HUES6 (cell line): ENCODE results near the gene SNRPE.
"Not testable (repeated sequence)": the region's sequence is repeated elsewhere in the genome, so short reads cannot be mapped to it uniquely, and the experiment has no call there.

Experiments used
- H3K27ac ChIP-seq: 2 replicates; pipeline ENCODE4 v1.7.0; 2013; ENCODE audit warnings: low read depth, mild to moderate bottlenecking, low read length, inconsistent platforms
- H3K27me3 ChIP-seq: 2 replicates; pipeline ENCODE4 v1.6.1; 2013; ENCODE audit warnings: low read length; ENCODE audit not compliant: control insufficient read depth, insufficient read depth
- H3K36me3 ChIP-seq: 2 replicates; pipeline ENCODE4 v1.6.1; 2013; ENCODE audit warnings: low read length; ENCODE audit not compliant: control insufficient read depth, insufficient read depth
- H3K4me1 ChIP-seq: 2 replicates; pipeline ENCODE4 v1.6.1; 2013; ENCODE audit warnings: low read length; ENCODE audit not compliant: control insufficient read depth, insufficient read depth
- H3K4me3 ChIP-seq: 2 replicates; pipeline ENCODE4 v1.5.1; 2013; ENCODE audit warnings: low read depth, low read length
- H3K9ac ChIP-seq: one replicate; pipeline ENCODE4 v1.6.1; 2013; ENCODE audit warnings: mild to moderate bottlenecking, low read length
- H3K9me3 ChIP-seq: 2 replicates; pipeline ENCODE4 v1.6.1; 2013; ENCODE audit warnings: low read depth, low read length; ENCODE audit not compliant: control insufficient read depth, insufficient read depth

Gene SNRPE

DNA sequence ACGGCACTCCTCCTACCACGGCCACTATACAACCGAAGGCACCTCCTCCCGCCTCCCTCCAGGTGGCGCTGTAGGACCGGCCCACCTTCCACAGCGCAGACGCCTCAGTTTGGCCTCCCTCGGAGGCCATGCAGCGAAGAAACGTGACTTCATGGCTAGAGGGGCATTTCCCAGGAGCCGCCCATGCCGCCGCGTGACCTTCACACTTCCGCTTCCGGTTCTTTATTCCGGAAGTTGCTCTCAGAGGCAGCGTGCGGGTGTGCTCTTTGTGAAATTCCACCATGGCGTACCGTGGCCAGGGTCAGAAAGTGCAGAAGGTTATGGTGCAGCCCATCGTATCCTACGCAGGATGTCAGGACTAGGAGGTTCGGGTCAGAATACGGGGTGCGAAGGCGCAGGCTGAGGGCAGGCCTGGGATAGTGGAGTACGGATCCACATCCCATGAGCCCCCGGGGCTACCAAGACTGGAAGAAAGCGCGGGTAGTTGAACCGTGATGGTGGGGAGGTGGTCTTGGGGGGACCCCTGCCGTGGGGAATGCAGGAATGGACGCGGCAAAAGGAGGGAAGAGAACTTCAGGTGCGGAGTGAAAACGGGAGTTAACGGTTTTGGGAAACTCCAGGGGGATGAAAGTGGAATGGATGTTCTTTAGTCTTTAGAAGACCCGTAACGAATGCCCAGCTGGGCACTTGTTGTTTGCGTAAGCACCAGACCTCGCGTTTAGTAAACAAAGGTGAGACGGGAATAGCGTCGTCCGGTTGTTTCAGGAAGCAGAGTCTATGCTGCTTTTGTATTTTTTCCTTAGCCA lies at the start of gene SNRPE:
TSS of gene SNRPE (plus strand) at position 221 of the 806 bp plus-strand sequence. CDS start at position 282, 61 bp downstream.
- H3K4me3 ChIP-seq, result peak within 1 kb of the TSS; percentile 76
- no peaks in the 10 kb centered on the region for H3K27me3 ChIP-seq
- 0 out of 2 replicates have a peak, but pooled peaks cover 6% of the 10 kb centered on the region for H3K4me1 ChIP-seq
- peak within 1 kb of the TSS; percentile 95 for H3K9ac ChIP-seq
- H3K27ac ChIP-seq, result peak within 1 kb of the TSS; percentile 94
- H3K36me3 ChIP-seq, result peaks cover 39% of the 10 kb centered on the region
- H3K9me3 ChIP-seq, result no peaks in the 10 kb centered on the region

DNA sequence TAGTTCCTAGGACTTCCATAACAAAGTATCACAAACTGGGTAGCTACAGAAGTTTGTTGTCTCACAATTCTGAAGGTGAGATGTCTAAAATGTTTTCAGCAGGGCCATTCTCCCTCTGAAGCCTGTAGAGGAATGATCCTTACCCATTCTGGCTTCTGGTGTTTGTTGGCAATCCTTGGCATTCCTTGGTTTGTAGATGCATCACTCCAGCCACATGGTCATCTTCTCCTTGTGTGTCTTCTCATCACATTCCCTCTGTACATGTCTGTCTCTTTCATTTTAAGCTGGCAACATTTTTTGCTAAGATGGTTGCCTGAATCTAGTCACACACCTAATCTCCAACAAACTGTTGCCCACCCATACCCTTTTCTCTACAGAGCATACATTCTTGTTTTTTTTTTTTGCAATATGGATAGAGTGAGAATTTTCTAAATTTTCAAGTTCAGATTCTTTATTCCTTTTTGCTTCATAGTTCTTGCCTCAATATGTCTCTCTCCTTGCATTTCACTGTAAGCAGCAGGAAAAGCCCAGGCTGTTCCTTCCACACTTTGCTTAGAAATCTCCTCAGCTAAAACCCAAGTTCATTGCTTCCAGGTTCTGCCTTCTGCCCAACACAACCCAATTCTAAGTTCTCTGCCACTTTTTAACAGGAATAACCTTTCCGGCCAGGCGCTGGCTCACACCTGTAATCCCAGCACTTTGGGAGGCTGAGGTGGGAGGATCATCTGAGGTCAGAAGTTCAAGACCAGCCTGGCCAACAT lies 47.6 kb upstream of the SNRPE start:
- Histone ChIP-seq H3K4me3 (no peak overlapping the region), H3K36me3 (peaks cover 71% of the 10 kb centered on the region), H3K4me1 (no peaks in the 10 kb centered on the region), H3K27ac (no peak overlapping the region), H3K9ac (no peak overlapping the region), H3K27me3 (no peaks in the 10 kb centered on the region), H3K9me3 (no peaks in the 10 kb centered on the region)

DNA sequence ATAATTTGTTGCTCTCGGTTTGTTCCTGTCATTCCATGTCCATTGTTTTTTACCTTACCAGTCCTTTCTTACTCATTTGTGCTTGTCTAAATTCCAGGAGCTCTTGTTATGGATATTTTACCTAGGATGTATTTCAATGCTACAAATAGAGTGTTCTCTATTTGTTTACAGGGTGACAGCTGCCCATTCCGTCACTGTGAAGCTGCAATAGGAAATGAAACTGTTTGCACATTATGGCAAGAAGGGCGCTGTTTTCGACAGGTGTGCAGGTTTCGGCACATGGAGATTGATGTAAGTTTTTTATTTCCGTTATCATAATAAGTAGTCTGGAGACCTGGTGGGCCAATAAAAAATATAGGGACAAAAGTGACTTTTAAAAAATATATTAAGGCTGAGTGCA lies 43.0 kb upstream of the SNRPE start:
- Histone ChIP-seq H3K27ac (no peak overlapping the region), H3K4me1 (no peaks in the 10 kb centered on the region), H3K9ac (no peak overlapping the region)

DNA sequence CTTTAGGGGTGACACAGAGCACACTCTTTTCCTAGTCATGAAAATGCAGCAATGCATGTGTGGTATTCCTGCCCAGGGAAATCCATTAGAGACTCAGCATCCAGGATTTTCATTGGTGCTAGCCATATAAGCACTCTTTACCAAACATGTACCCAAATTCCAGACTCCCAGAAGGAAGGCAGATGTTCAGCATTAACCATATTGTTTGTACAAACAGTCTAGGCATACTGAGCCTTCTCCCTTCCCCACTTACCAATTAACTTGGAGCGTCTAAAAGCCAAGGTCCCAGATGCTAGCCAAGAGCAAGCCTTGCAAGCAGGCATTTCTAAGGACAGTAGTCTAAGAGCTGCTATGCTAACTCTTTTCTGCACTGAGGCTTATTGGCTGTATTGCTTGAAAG lies 38.1 kb upstream of the SNRPE start:
- peaks cover 77% of the 10 kb centered on the region for H3K36me3 ChIP-seq
- no peaks in the 10 kb centered on the region for H3K9me3 ChIP-seq
- H3K4me1 ChIP-seq, result no peaks in the 10 kb centered on the region
- no peak overlapping the region for H3K9ac ChIP-seq
- H3K27ac ChIP-seq, result no peak overlapping the region
- no peak overlapping the region for H3K4me3 ChIP-seq
- no peaks in the 10 kb centered on the region for H3K27me3 ChIP-seq

More for the DNA sequence above, 43.0 kb upstream of the SNRPE start:
- Histone ChIP-seq H3K4me3 (no peak overlapping the region), H3K9me3 (no peaks in the 10 kb centered on the region), H3K36me3 (peaks cover 83% of the 10 kb centered on the region), H3K27me3 (no peaks in the 10 kb centered on the region)

DNA sequence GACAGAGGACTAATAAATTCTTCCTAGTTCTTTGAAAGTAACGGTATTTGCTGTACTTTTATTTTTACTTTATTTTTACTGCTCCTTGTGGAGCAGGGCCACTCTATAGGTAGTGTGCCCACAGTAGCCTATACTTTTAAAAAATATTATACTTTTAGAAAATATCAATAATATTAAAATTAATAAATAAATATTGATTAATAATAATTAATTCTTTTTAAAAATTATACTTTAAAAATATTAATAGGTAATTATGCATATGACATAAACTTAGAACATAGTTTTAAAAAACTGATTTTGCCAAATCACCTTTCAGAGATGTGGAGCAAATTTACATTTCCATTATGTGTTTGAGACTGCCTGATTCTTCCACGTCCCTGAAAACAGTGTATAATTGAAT lies 35.2 kb upstream of the SNRPE start:
- Histone ChIP-seq H3K36me3 (peaks cover 79% of the 10 kb centered on the region), H3K27me3 (no peaks in the 10 kb centered on the region), H3K4me1 (no peaks in the 10 kb centered on the region), H3K27ac (no peak overlapping the region), H3K4me3 (no peak overlapping the region), H3K9me3 (no peaks in the 10 kb centered on the region), H3K9ac (no peak overlapping the region)

DNA sequence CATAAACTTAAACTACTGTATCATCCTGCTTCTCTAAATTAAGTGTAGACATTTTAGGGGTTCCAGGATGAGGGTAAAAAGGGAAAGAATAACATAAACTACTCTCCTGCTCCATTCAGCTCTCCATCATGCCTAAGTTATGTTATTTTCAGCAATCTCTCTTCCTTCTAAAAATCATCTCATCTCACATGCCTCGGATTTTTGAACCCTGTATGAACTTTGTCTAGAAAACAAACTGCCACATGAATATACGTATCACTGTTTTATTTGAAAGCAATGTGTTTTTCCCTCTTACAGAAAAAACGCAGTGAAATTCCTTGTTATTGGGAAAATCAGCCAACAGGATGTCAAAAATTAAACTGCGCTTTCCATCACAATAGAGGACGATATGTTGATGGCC lies 33.4 kb upstream of the SNRPE start:
- Histone ChIP-seq H3K36me3 (peaks cover 79% of the 10 kb centered on the region), H3K4me1 (no peaks in the 10 kb centered on the region), H3K27ac (no peak overlapping the region), H3K9me3 (no peaks in the 10 kb centered on the region), H3K9ac (no peak overlapping the region), H3K4me3 (no peak overlapping the region), H3K27me3 (no peaks in the 10 kb centered on the region)

DNA sequence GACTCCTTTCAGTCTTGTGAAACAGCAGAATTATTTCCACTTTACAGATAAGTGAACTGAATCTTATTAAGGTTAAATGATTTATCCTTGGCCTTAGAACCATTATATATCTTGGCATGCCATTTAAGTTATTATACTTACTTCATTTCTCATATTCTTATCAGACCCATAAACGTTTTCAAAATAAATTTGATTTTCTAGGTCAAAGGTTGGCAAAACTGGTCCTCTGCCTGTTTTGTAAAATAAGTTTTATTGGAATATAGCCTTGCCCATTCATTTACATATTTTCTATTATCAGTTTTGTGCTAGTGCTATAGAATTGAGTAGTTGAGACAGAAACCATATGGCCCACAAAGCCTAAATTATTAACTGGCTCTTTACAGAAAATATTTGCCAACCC lies 32.9 kb upstream of the SNRPE start:
- Histone ChIP-seq H3K4me3 (no peak overlapping the region), H3K27me3 (no peaks in the 10 kb centered on the region), H3K9ac (no peak overlapping the region), H3K9me3 (no peaks in the 10 kb centered on the region), H3K36me3 (peaks cover 74% of the 10 kb centered on the region), H3K27ac (no peak overlapping the region), H3K4me1 (no peaks in the 10 kb centered on the region)

DNA sequence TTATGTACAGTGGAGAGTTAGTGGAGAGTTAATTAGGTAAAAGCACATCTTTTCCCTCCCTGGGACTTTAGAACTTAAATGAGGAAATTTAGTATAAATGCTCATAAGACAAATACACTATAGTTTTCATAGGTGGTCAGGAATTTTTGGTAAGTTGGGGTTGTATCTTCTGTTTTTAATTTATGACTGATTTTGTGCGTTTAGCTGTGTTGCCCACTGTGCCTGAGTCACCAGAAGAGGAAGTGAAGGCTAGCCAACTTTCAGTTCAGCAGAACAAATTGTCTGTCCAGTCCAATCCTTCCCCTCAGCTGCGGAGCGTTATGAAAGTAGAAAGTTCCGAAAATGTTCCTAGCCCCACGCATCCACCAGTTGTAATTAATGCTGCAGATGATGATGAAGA lies 32.2 kb upstream of the SNRPE start:
- H3K4me1 ChIP-seq, H3K9me3 ChIP-seq, H3K9ac ChIP-seq, H3K4me3 ChIP-seq, H3K27ac ChIP-seq, H3K27me3 ChIP-seq: not testable (repeated sequence)
- peaks cover 75% of the 10 kb centered on the region for H3K36me3 ChIP-seq

DNA sequence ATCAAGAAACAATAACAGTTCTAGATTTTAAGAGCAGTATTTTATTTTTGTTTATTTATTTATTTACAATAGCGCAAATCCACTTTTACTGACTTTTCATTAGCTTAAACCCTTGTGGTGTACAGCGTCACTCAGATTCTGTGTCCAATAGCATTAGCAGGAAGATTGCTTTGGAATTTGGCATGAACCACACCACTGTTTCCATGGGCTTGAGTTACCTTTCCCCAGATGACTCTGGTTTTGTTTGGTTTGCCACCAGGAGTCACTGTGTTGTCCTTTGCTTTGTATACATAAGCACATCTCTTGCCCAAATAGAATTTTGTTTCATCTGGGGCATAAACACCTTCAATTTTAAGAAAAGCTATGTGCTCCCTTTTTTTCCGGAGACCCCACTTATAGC lies 25.9 kb upstream of the SNRPE start:
- no peak overlapping the region for H3K27ac ChIP-seq
- H3K9ac ChIP-seq, result no peak overlapping the region
- H3K36me3 ChIP-seq, result peaks cover 91% of the 10 kb centered on the region
- H3K9me3 ChIP-seq, result peaks cover 4% of the 10 kb centered on the region; the same call in 1 of the 2 replicates
- H3K4me1 ChIP-seq, result no peaks in the 10 kb centered on the region
- no peak overlapping the region for H3K4me3 ChIP-seq
- no peaks in the 10 kb centered on the region for H3K27me3 ChIP-seq

DNA sequence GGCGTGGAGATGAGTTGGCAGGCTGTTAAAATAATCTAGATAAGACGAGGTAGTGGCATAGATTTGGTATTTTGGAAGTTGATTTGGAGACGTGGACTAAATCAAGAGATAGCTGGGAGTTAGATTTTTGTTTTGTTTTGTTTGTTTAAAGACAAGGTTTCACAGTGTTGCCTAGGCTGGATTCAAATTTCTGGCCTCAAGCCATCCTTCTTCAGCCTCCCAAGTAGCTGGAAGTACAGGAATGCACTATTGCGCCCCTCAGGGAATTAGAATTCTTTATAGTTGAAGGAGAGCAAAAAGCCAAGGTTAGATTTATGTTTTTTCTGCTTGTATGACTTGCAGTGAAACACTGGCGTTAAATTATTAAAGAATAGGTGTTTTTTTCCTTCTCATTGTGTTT lies 22.3 kb upstream of the SNRPE start:
- Histone ChIP-seq H3K9ac (no peak overlapping the region), H3K4me1 (no peaks in the 10 kb centered on the region), H3K9me3 (peaks cover 9% of the 10 kb centered on the region), H3K27me3 (no peaks in the 10 kb centered on the region), H3K36me3 (peaks cover 83% of the 10 kb centered on the region), H3K27ac (no peak overlapping the region), H3K4me3 (no peak overlapping the region)

DNA sequence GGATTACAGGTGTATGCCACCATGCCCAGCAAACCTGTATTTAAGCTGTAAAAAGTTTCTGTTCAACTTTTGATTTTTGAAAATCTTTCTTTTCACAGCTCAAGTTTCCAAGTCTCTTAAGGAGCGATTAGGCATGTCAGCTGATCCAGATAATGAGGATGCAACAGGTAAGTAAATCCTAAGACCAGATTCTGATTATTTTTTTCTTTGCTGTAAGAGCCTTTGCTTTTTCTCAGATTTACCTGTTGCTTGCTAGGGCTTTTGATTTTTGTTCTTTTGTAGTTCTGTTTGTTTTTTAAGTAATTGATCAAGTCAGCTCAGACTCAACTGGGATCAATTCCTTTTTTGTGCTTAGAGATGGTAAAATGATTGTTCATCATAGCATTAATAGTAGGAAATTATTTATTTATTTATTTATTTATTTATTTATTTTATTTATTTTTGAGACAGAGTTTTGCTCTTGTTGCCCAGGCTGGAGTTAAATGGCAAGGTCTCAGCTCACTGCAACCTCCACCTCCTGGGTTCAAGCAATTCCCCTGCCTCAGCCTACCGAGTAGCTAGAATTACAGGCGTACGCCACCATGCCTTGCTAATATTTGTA lies 21.1 kb upstream of the SNRPE start:
- no peak overlapping the region for H3K4me3 ChIP-seq
- no peaks in the 10 kb centered on the region for H3K27me3 ChIP-seq
- no peaks in the 10 kb centered on the region for H3K4me1 ChIP-seq
- H3K9me3 ChIP-seq, result peaks cover 9% of the 10 kb centered on the region
- peaks cover 81% of the 10 kb centered on the region for H3K36me3 ChIP-seq
- no peak overlapping the region for H3K9ac ChIP-seq
- H3K27ac ChIP-seq, result no peak overlapping the region
